Esophagus (tissue), 2 donors: ENCODE results near the gene ORAI2. TPM values are rescaled to one million over a fixed set of nuclear protein-coding genes. Genes with fewer than 3 reads are reported as not detected.

ENCODE experiments used
- polyA plus RNA-seq, 2 donors: library from polyadenylated mRNA; stranded (reverse); fragments of 200-250 nt; gene quantifications; one replicate each; pipeline ENCODE4 v1.2.3, GENCODE V29; 2013
- donor health status: healthy with polysubstance abuse.
- donor health status: Bipolar disorder and iron deficiency.

ORAI2 gene
- polyA plus RNA-seq, 2 donors = 0.71 to 1.4 TPM

Other genes starting within 250 kb of the ORAI2 start
- 1 to 10 TPM; 1.0 to 1.4 TPM for gene SH2B2, start 146.7 kb upstream of the ORAI2 start, polyA plus RNA-seq
- gene SPDYE6, start 77.1 kb upstream of the ORAI2 start, polyA plus RNA-seq = under 1 TPM in 1 of 2 donors, not detected in 1; 0.22 TPM
- gene PRKRIP1, start 37.2 kb upstream of the ORAI2 start, polyA plus RNA-seq = 10 to 100 TPM; 15.9 to 21.1 TPM
- gene ALKBH4, start 31.3 kb downstream of the ORAI2 start, polyA plus RNA-seq = 1 to 10 TPM; 7.6 TPM
- 1 to 10 TPM; 6.3 to 9.5 TPM for gene LRWD1, start 31.4 kb downstream of the ORAI2 start, polyA plus RNA-seq
- 10 to 100 TPM; 68.9 to 89.4 TPM for gene POLR2J, start 45.3 kb downstream of the ORAI2 start, polyA plus RNA-seq
- gene RASA4B, start 84.2 kb downstream of the ORAI2 start, polyA plus RNA-seq = 1 to 10 TPM; 4.6 to 4.9 TPM
- 10 to 100 TPM; 13.1 to 92.4 TPM for gene UPK3BL2, start 110.1 kb downstream of the ORAI2 start, polyA plus RNA-seq
- gene SPDYE2, start 117.7 kb downstream of the ORAI2 start, polyA plus RNA-seq = under 1 TPM in 1 of 2 donors, not detected in 1; 0.05 TPM
- 10 to 100 TPM; 39.1 to 71.0 TPM for gene POLR2J3, start 139.0 kb downstream of the ORAI2 start, polyA plus RNA-seq
- 10 to 100 TPM; 13.0 to 14.3 TPM for gene RASA4, start 183.2 kb downstream of the ORAI2 start, polyA plus RNA-seq
- 100 to 1,000 TPM in 1 of 2 donors, 10 to 100 TPM in 1; 91.5 to 366 TPM for gene UPK3BL1, start 209.2 kb downstream of the ORAI2 start, polyA plus RNA-seq
- gene SPDYE2B, start 216.7 kb downstream of the ORAI2 start, polyA plus RNA-seq = not detected
- 1 to 10 TPM; 2.1 to 4.5 TPM for gene POLR2J2, start 238.1 kb downstream of the ORAI2 start, polyA plus RNA-seq